GM19025 (cell line): ENCODE measurements around the gene ACOX3.
A peak's percentile ranks its signal among the peaks of the same experiment; 100 is the strongest.
"Not testable (repeated sequence)": the region's sequence is repeated elsewhere in the genome, so short reads cannot be mapped to it uniquely, and the experiment has no call there.

ENCODE experiments used
- ATAC-seq: cut with Tn5 transposase; IDR thresholded peaks from one replicate; pipeline ENCODE4 v1.9.1; 2021; ENCODE audit warnings: mild to moderate bottlenecking, low read depth, moderate library complexity; ENCODE audit not compliant: unreplicated experiment

ACOX3 gene

DNA sequence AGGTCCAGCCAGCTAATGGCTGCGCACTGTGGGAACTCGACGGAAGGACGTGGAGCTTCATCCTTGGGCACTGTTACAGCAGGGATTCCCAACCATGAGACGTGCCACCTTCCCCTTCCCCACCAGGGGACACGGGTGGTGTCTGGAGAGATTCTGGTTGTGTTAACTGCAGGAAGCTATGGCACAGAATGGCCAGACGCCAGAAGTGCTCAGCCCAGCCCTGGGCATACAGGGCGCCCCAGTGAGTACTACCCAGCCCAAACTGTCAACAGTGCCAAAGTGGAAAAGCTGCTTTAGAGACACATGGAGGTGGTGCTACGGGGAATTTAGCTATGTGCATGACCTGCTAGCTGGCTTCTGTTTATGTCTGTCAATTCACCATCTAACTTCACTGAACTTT is 32.8 kb downstream of the ACOX3 start:
- no peak for ATAC-seq

DNA sequence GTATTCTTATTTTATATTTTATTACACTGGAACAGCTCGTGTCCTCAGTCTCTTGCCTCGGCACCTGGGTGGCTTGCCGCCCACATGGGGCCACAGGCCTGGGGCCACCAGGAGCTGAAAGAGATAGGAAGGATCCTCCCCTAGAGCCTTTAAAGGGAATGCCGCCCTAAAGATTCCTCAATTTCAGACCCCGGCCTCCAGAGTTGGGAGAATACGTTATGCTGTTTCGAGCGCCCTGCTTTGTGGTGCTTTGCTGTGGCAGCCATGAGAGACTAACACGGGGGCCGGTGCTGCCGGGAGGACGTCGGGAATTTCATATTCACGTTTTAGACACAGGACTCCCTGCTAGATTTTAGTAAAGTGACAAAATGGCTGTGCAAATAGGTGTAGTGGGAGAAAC is 33.2 kb downstream of the ACOX3 start:
- no peak for ATAC-seq

DNA sequence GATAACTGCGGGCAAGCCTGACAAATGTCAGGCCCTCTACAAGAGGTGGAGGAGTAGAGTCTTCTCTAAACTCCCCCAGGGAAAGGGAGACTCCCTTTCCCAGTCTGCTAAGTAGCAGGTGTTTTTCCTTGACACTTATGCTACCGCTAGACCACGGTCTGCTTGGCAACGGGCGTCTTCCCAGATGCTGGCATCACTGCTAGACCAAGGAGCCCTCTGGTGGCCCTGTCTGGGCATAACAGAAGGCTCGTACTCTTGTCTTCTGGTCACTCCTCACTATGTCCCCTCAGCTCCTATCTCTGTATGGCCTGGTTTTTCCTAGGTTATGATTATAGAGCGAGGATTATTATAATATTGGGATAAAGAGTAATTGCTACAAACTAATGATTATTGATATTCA is 33.6 kb downstream of the ACOX3 start:
- not testable (repeated sequence) for ATAC-seq

DNA sequence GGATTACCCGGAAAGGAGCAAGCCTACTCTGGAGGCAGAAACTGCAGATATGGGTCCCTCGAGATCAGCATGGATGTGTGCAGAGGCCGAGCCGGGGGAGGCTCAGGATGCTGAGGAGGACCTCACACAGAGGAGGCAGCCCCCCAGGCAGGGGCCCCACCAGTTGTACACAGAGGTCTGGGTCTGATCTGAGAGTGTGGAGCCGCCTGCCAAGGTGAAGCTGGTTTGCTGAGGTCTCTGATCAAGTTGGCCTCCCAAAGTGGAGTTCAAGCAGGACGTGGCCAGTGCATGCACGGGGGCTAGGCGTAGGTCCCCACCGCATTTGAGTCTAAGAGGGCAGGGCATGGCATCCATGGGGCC is 35.0 kb downstream of the ACOX3 start:
- ATAC-seq, result no peak

DNA sequence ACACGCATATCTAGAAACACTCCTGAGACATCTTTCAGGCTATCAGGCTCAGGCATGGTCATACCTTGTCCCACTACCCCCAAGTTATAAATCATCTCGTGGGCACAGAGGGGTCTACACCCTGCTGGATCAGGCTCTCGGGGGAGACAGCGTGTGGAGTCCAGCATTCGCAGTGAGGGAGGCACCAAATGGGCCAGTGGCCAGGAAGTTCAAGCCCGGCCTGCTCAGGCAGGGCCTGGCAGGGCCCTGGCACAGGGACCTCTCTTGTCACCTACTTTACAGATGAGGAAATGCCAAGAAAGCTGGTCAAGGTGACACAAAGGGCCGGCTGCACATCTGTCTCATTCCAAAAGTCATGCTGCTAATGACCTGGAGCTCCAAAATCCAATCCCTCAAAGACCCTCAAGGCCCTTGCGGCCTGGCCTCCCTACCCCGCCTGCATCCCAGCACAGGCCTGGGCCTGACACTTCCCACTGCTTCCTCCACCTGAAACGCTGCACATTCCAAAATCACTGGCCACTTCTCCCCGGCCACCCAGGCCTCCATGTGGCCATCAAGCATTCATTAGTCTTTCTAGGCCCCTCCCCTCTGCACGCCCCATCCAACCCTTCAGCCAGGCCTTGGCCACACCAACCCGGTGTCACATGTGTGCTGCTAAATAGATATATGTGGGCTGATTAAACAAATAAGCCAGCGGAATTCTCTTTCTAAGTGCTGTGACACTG is 35.6 kb downstream of the ACOX3 start:
- no peak for ATAC-seq

DNA sequence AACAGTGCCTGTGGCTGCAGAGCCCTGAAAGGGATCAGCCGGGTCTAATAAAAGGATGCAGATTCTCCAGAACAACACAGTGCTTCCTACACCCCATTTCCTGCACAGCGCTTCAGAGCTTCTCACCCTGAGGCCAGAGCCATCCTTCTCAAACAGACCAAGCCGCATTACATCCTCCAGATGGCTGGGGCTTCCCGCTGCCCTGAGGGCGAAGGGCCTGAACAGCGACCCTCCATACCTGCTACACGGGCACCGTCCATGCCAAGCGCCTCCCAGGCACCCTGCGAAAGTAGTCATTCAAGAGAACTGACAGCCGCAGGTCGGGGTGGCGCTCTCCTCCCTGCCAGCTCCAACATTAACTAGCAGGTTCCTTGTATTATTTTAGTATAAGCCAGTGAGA is 36.5 kb downstream of the ACOX3 start:
- no peak for ATAC-seq

DNA sequence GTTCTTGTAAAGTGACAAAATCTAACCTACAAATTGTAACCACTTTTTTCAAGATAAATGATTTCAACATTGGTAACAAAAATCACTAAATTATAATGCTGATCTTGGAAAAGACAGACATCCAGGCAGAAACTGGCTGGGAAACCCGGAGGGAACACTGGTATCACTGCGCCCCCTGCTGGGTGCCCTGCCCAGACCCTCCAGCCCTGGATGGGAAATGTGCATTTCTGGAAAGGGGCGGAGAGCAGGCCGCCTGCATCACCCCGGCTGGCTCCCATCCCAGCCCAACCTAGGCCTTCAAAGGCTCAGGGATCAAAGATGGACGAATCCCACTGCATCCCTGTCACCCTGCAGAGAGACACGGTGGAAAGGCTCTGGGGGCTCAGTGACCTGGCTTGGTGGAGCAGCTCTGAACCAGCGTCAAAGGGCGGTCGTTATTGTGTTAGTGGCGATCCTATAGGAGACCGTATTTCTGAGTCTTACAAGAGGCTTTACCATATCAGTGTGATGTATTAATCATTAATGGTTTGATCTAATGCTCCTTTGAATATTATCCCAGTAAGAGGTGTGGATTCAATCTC is 37.3 kb downstream of the ACOX3 start:
- no peak for ATAC-seq

DNA sequence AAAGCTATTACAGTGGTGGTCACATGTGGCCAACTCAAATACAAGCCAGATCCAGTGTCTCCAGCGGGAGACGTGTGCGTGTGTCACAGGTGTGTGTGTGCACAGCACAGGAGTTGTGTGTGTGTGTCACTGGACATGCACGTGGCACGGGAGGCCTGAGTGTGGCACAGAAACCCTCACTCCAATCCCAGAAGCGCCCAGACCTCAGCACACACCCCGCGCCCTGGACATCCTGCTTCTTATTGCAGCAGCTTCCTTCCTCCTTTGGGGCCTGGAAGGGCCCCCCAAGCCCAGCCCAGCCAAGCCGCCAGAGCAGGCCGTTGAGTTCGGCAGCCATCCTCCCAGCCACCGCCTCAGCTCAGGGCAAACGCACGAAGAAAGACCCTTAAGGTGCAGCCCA is 37.9 kb downstream of the ACOX3 start:
- ATAC-seq, result no peak

DNA sequence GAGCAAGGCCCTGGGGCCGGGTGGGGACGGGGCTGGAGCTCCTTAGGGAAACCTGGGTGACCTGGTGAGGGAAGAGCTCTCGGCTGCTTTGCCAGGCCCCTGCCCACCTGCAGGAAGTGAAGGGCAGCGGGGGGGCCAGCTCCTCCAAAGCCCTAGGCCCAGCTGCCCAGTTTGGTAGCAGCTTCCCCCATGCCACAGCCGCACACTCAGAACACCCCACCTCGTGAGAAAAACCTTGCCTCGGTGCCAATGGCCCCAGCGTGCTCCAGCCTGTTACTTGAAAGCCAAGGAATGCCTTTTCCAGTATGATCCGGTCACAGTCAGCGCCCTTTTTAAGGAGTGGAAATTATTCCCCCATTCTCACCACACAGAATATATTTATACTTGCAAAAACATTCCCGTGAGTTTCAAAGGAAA is 38.3 kb downstream of the ACOX3 start:
- no peak for ATAC-seq

DNA sequence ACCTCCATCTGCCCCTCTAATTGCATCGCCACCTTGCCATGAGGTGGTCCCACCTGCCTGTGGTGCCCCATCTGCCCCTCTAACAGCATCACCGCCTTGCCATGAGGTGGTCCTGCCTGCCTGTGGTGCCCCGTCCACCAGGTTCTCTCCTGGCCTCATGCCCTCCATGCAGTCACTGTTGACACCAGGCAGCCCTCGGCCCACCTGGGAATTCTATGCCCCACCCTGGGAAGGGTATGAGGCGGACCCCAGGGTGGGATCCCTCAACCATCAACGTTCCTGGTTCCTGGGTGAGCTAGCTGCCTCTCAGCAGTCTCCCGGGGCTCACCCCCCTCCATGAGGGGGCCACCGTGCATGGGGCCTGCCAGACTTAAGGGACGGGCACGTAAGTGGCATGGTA is 38.9 kb downstream of the ACOX3 start:
- no peak for ATAC-seq

DNA sequence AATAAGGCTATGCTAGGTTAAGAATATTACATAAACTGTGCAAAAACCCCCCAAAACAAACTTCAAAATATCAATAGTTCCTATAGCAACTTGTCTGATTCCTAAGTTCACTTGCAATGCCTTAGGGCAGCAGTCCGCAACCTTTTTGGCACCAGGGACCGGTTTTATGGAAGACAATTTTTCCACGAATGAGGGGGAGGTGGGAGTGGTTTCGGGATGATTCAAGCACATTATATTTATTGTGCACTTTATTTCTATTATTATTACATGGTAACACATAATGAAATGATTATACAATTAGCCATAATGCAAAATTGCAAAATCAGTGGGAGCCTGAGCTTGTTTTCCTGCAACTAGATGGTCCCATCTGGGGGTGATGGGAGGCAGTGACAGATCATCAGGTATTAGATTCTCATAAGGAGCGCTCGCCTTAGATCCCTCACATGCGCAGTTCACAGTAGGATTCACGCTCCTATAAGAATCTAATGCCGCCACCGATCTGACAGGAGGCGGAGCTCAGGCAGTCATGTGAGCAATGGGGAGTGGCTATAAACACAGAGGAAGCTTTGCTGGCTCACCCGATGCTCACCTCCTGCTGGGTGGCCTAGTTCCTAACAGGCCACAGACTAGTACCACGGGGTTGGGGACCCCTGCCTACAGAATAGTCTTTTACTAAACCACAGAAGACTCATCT is 39.7 kb downstream of the ACOX3 start:
- ATAC-seq, result no peak

DNA sequence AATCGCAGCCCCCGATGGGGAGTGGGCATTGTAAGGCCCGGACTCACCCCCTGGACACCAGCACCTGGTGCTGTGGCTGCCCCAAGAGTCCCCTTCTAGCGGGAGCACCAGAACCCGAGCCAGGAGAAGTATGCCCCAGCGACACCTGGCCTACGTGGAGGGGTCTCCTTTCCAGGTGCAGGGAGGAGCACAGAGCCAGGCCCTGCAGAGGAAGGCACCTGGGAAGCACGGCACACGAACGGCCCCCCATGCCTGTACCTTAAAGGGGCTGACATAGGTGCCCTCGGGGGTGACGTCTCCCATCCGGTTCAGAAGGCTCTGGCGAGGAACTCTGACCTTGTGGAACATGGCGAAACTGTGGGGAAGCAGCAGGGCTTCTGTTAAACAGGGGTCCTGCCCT is 41.2 kb downstream of the ACOX3 start:
- ATAC-seq, result no peak

DNA sequence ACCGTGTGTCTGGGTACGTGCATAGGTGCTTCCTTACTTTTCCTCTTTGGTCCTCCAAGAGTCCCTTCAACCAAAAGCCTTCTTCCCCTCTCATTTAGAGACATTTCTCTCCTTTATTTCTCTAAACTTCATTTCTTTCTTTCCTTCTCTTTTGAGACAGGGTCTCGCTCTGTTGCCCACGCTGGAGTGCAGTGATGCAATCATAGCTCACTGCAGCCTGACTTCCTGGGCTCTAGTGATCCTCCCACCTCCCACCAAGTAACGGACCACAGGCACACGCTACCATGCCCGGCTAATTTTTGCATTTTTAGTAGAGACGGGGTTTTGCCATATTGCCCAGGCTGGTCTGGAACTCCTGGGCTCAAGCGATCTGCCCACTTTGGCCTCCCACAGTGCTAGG is 42.2 kb downstream of the ACOX3 start:
- ATAC-seq, result no peak

DNA sequence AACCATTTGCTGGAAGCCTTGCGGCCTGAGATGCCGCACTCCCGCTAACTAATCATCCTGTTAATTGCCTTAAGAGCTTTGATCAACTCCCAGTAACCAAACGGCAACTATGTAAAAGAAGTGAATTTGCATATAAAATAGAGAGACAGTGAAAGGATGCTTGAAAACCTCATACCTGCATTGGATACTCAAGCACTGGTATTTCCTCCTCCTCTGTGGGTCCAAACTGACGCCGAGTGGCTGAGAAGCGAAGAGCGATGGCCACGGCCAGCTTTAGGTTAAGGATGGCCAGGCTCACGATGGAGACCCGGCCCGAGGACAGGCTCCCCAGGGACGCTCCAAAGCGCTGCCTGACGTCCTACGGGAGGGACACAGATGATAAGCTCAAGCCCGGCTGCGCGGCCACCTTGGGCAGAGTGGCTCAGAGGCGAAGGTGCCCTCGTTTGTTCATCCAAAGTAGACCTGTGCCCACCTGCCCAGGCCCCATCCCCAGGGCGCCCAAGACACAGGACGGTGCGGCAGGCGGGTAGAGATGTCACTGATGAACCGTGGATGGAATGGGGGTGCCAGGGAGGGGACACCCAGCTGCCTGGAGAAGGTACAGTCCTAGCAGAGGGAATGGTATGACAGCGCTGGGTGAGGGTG is 43.6 kb downstream of the ACOX3 start:
- ATAC-seq, result no peak

DNA sequence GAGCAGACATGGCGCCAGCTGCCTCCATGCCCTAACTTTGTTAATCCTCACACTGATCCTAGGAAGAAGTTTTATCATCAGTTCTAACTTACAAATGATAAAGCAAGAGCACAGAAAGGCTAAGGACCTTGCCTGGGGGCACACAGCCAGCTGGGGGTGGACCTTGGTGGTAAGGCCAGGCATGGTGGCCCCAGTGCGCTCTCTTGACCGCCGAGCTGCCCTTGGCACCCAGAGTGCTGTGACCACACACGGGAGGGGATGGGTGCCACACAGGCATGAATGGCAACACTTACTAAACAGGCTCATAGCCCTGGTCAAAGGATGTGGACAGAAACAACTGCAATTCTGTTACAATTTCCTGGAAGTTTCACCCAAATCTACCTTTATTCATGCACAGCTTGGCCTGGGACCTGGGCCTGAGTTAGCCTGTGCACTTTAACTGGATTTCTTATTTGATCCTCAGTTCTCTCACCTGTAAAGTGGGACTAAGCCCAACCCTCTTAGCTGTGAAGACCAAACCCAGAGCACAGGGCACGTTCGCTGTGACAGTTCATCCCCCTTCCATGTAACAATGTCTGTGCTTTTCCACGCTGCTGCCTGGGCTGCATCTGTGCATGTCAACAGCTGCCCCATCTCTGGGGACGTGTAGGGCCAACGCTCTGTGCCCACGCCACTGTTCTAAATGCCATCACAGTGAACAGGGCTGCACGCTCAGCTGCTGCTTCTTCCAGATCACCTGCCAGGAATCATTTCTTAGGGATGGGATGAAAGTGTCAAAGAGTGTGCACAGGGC is 44.8 kb downstream of the ACOX3 start:
- ATAC-seq, result no peak

DNA sequence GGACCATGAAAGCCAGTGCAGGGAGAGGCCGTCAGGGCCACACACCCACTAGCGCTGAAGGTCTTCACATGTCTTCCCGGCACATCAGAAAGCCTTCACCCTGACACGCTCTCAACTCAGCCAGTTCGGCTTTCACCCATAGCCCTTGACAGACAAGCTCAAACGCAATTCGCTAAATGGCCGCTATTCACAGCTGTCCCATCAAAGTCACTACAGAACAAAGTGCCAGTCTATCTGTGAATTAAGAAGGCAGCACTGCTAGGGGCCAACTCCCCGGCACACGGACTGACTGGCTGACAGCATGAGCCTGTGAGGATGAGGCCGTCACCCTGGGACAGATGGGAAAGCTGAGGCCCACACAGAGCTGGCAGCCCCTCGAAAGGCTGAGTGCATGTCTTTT is 45.7 kb downstream of the ACOX3 start:
- no peak for ATAC-seq

DNA sequence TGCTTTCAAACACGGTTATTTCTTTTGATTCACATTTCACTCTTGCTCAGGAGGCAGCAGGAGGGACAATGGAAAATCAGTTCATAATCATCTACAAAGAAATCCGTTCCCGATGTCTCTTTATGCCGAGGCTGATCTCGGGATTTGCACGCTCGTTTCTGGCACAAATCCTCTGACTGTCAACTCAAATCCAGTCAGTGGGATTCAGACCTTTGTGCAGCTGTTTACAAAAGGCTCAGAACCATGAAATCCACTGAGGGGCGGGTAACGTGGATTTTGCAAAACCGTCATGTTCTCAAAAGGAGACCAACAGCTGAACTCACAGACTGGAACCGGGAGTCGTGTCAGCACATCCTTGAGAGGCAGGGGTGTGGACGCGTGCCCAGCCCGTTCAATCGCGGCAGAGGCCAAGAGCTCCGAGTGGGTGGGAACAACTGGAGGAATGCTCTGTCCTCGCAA is 46.4 kb downstream of the ACOX3 start:
- ATAC-seq, result no peak

DNA sequence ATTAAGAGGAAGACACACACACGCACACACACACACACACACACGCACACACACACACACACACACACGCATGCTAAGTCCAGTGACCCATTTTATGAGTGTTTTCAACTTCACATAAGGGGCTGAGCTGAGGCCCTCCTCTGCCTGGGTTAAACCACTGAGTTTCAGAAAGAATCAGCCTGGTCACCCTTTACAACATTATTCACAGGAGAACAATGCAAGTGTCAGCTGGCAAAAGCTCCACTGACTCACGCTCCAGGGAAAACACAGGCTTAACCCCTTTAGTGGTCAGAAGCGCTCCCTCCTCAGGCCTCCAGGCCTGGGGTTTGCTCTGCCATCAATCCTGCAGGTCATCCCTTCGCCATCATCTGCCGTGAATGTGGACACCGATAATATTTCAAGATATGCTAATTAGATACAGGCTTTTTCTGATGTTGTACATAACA is 46.9 kb downstream of the ACOX3 start:
- ATAC-seq, result no peak

DNA sequence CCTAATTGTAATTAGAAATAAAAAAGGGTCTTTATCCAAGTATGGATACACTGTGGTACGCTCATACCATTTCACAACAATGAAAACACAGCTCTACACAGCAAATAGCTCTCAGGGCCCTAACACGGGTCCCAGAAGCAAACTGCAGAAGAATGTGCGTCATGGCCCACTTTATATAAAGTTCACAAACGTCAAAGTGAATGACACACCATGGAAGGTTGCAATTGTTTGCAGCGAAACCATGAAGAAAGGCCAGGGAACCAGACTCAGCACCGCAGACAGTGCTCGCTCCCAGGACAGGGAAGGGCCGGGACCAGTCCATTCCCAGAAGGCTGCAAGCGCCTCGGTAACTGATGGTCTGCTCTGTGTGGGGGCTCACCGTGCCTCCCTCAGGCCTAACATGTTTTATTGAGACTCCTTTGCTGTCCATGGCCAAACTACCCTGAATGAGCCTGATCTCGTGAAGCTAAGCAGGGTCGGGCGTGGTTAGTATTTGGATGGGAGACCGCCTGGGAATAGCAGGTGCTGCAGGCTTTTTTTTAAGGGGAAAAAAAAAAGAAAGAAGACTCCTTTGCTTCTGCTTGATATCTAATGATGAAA is 47.8 kb downstream of the ACOX3 start:
- no peak for ATAC-seq

DNA sequence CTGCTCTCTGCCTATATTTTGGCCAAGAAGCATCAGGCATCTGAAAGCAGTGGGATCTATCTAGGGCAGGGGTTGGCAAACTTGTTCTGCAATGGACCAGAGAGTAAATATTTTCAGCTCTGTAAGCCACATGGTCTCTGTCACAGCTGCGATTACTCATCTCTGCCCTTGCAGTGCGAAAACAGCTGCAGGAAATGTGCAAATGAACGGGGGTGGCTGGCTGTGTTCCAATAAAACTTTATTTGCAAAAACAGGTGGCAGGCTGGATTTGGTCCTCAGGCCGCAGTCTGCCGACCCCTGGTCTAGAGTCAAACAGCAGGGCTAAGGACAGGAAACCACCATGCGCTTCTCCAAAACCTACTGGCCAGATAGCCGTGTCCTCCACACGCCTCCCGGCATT is 48.6 kb downstream of the ACOX3 start:
- peak; percentile 92 for ATAC-seq
